HCT116 (cell line): Measurements from ENCODE around the gene GRAPL. TPM values are rescaled to one million over a fixed set of nuclear protein-coding genes. Genes with fewer than 3 reads are reported as not detected.
"Not testable (repeated sequence)": the region's sequence is repeated elsewhere in the genome, so short reads cannot be mapped to it uniquely, and the experiment has no call there.

Source experiments
- ATAC-seq: fragments of 200-7000 bp; cut with Tn5 transposase; 2 replicates; pipeline ENCODE4 v1.9.1; 2020; ENCODE audit warnings: mild to moderate bottlenecking, moderate library complexity
- BruUV-seq: library from RNA; stranded (reverse); fragments of 400-500 nt; replicated peaks from 2 replicates; lab custom pipeline; 2021; lab: Mats Ljungman, UMichigan
- CTCF ChIA-PET: fragments of 300-600 bp; sonication (Branson Sonifier 250); formaldehyde crosslinking; loops from one replicate; lab custom pipeline; 2021; ENCODE audit warnings: antibody characterized with exemption; lab: Charles Lee
- POLR2A ChIA-PET: fragments of 300-600, 350-600 bp; sonication (Branson Sonifier 250); formaldehyde crosslinking; loops from one replicate; lab custom pipeline; 2021; ENCODE audit warnings: antibody characterized with exemption; lab: Charles Lee
- RAD21 ChIA-PET, 2 experiments: fragments of 300-600 bp; sonication (Branson Sonifier 250); formaldehyde crosslinking; loops; one replicate each; lab custom pipeline; 2023; ENCODE audit warnings: low total read pairs in 2 of 2; ENCODE audit not compliant: uncharacterized antibody in 2 of 2, unreplicated experiment in 2 of 2, low non-redundant PET in 1 of 2; lab: Charles Lee
- DNase-seq: peaks from one replicate; pipeline ENCODE4 v3.0.0-alpha.2; 2010; ENCODE audit warnings: low read depth, low spot score
- H2AFZ ChIP-seq: fragments of 200-600 bp; shearing (Covaris generic), sonication (generic); 2 replicates; pipeline ENCODE4 v1.6.1; 2017; ENCODE audit warnings: low read depth, mixed run types, mixed read lengths, antibody characterized with exemption, low read length; ENCODE audit not compliant: poor library complexity, severe bottlenecking
- H3K27ac ChIP-seq: 2 replicates; pipeline ENCODE4 v1.5.1; 2012; ENCODE audit warnings: low read depth, low read length
- H3K27me3 ChIP-seq: fragments of 200-600 bp; sonication (generic); 2 replicates; pipeline ENCODE4 v1.6.1; 2016; ENCODE audit warnings: mixed run types, low read length, mixed read lengths; ENCODE audit not compliant: insufficient read depth
- H3K36me3 ChIP-seq, 2 experiments: fragments of 200-500 bp in 1 of 2; fragments of 200-600 bp in 1 of 2; sonication (Bioruptor generic) in 1 of 2; sonication (generic) in 1 of 2; 2 replicates each; pipeline versions ENCODE4 v1.5.1 to v1.6.1; 2014 to 2016; ENCODE audit warnings: low read length in 2 of 2, inconsistent platforms in 1 of 2, mixed read lengths in 1 of 2, mixed run types in 1 of 2; ENCODE audit not compliant: insufficient read depth in 2 of 2, control insufficient read depth in 1 of 2
- H3K4me1 ChIP-seq, 2 experiments: fragments of 200-600 bp in 1 of 2; sonication (generic) in 1 of 2; 2 replicates each; pipeline versions ENCODE4 v1.5.1 to v1.6.1; 2012 to 2017; ENCODE audit warnings: low read length in 2 of 2, inconsistent platforms in 1 of 2, mild to moderate bottlenecking in 1 of 2, mixed read lengths in 1 of 2, mixed run types in 1 of 2, moderate library complexity in 1 of 2; ENCODE audit not compliant: insufficient read depth in 2 of 2, control insufficient read depth in 1 of 2
- H3K4me2 ChIP-seq: fragments of 200-600 bp; sonication (generic); 2 replicates; pipeline ENCODE4 v1.6.1; 2017; ENCODE audit warnings: mixed run types, low read length, mixed read lengths
- H3K4me3 ChIP-seq, 2 experiments: fragments of 200-600 bp in 1 of 2; sonication (generic) in 1 of 2; replicated peaks in 1 of 2; 2 replicates each; pipeline ENCODE4 v1.5.1; 2011 to 2016; ENCODE audit warnings: low read length in 2 of 2, control low read depth in 1 of 2, low read depth in 1 of 2, mild to moderate bottlenecking in 1 of 2, mixed read lengths in 1 of 2, mixed run types in 1 of 2
- H3K79me2 ChIP-seq: fragments of 200-600 bp; sonication (generic); 2 replicates; pipeline ENCODE4 v1.6.1; 2017; ENCODE audit warnings: mild to moderate bottlenecking, mixed run types, low read length, moderate library complexity, mixed read lengths; ENCODE audit not compliant: insufficient read depth
- H3K9ac ChIP-seq: fragments of 200-600 bp; sonication (generic); 2 replicates; pipeline ENCODE4 v1.6.1; 2016; ENCODE audit warnings: low read length, mixed read lengths
- H3K9me2 ChIP-seq: fragments of 200-600 bp; sonication (generic), shearing (Covaris generic); 2 replicates; pipeline ENCODE4 v1.6.1; 2017; ENCODE audit warnings: mixed run types, mild to moderate bottlenecking, moderate library complexity; ENCODE audit not compliant: insufficient read depth
- H3K9me3 ChIP-seq, 2 experiments: fragments of 200-500 bp in 1 of 2; fragments of 200-600 bp in 1 of 2; sonication (Bioruptor generic) in 1 of 2; sonication (generic) in 1 of 2; 2 replicates each; pipeline ENCODE4 v1.6.1; 2014 to 2017; ENCODE audit warnings: low read length in 2 of 2, mixed read lengths in 2 of 2, inconsistent platforms in 1 of 2, low read depth in 1 of 2, mild to moderate bottlenecking in 1 of 2, mixed run types in 1 of 2, moderate library complexity in 1 of 2; ENCODE audit not compliant: control insufficient read depth in 1 of 2, insufficient read depth in 1 of 2
- H4K20me1 ChIP-seq: fragments of 200-600 bp; sonication (generic), shearing (Covaris generic); 2 replicates; pipeline ENCODE4 v1.6.1; 2017; ENCODE audit warnings: mixed run types, mild to moderate bottlenecking, moderate library complexity; ENCODE audit not compliant: insufficient read depth
- intact Hi-C: fragments of 100-400 bp; cut with micrococcal nuclease; formaldehyde crosslinking; loops from 2 replicates; pipeline ENCODE4 v1.10.0; 2022
- total RNA-seq: library from RNA; stranded (reverse); gene quantifications from one replicate; pipeline ENCODE4 v1.2.1, GENCODE V29; 2021; ENCODE audit not compliant: unreplicated experiment

Gene GRAPL
- total RNA-seq, 1 experiment from 2014 or later = 0.44 TPM

DNA sequence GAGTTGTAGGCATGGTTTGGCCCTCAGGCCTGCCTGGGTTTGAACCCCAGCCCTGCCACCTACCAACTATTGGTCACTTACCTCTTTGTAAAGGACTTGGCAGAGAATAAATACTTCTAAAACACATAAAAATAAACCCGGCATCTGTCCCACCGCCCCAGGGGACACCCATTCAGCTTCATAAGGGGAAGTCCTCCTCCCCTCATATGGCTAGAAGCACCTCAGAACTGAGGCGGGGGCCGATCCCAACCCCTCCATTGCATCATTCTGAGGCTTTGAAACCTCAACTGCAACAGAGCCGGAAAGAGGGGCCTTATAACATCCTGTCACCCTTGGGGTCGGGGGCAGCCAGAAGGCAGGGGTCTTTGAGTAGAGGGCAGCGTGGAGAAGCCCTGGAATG, 2.1 kb upstream of the GRAPL start:
- H3K27me3 ChIP-seq, BruUV-seq, H3K4me2 ChIP-seq, H3K79me2 ChIP-seq, H3K36me3 ChIP-seq, H4K20me1 ChIP-seq, H3K9me3 ChIP-seq, H3K9me2 ChIP-seq, H3K9ac ChIP-seq, H3K27ac ChIP-seq, CTCF ChIA-PET, ATAC-seq, intact Hi-C loops, POLR2A ChIA-PET, RAD21 ChIA-PET, H3K4me1 ChIP-seq, H2AFZ ChIP-seq, DNase-seq, H3K4me3 ChIP-seq: not testable (repeated sequence)

DNA sequence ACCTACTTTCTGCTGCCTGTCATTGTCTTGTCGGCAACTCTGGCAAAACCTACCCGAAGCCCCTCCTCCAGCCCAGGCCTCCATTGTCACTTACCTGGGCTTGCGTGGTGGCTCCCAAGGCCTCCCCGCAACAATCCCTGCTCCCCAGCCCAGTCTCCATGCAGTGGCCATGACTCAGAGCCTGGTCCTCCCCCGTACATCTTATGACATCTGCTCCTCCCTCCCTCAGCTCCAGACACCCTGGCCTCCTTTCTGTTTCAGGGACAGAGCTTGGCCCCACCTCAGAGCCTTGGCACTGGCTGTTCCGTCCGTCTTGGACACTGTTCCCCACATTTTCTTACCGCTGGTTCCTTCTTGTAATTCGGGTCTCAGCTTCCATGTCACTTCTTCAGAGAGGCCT, 2.1 kb downstream of the GRAPL start:
- H4K20me1 ChIP-seq, H3K9me3 ChIP-seq, H3K4me1 ChIP-seq, H3K9ac ChIP-seq, H3K27ac ChIP-seq, intact Hi-C loops, POLR2A ChIA-PET, H3K9me2 ChIP-seq, H3K27me3 ChIP-seq, H3K4me3 ChIP-seq, DNase-seq, H2AFZ ChIP-seq, CTCF ChIA-PET, RAD21 ChIA-PET, BruUV-seq, H3K4me2 ChIP-seq, H3K79me2 ChIP-seq, H3K36me3 ChIP-seq: not testable (repeated sequence)
- ATAC-seq = 0 out of 2 replicates have a peak, but pooled peaks have one; percentile 31

DNA sequence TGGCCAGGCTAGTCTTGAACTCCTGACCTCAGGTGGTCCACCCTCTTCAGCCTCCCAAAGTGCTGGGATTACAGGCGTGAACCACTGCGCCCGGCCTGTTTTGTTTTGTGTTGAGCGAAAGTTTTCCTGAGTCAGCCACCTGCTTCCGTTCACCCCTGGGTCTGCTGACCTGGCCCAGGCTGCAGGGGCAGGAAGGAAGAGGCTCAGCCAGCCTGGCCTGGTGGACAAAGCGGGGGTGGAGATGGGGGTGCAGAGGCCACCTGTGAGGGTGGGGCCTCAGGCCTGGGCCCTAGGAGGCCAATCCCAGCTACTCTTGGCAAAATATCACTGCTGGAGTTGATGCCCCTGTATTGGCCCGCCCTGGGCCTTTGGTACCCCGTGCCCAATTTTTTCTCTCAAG, 3.7 kb downstream of the GRAPL start:
- H3K27me3 ChIP-seq, H2AFZ ChIP-seq, ATAC-seq, POLR2A ChIA-PET, H3K9me3 ChIP-seq, H3K4me1 ChIP-seq, intact Hi-C loops, RAD21 ChIA-PET, BruUV-seq, H4K20me1 ChIP-seq, H3K27ac ChIP-seq, CTCF ChIA-PET, H3K9ac ChIP-seq, H3K36me3 ChIP-seq, H3K9me2 ChIP-seq, H3K4me2 ChIP-seq, DNase-seq, H3K4me3 ChIP-seq, H3K79me2 ChIP-seq: not testable (repeated sequence)

DNA sequence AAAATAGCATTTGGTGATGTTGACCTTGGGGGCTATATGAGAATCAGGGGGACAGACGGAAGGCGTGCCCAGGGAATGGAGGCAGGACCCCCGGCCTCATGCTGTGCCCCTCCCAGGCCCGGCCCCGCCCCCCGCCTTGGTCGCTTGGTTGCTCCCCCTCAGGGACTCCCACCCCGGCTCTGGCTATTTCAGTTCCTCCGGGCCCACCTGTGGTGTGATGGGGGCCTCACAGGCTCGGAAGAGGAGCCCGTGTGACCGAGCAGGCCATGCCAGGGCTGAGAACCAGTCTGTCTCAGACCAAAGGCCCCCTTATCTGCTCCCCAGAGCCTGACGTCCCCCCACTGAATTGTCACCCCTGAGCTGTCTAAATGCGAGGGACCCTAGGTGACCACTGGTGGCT, 4.4 kb downstream of the GRAPL start:
- H3K27me3 ChIP-seq, intact Hi-C loops, H3K36me3 ChIP-seq, H3K9ac ChIP-seq, DNase-seq, H2AFZ ChIP-seq, BruUV-seq, H3K27ac ChIP-seq, CTCF ChIA-PET, H3K4me3 ChIP-seq, RAD21 ChIA-PET, H3K4me2 ChIP-seq, ATAC-seq, H3K9me2 ChIP-seq, POLR2A ChIA-PET, H4K20me1 ChIP-seq, H3K79me2 ChIP-seq, H3K9me3 ChIP-seq, H3K4me1 ChIP-seq: not testable (repeated sequence)

DNA sequence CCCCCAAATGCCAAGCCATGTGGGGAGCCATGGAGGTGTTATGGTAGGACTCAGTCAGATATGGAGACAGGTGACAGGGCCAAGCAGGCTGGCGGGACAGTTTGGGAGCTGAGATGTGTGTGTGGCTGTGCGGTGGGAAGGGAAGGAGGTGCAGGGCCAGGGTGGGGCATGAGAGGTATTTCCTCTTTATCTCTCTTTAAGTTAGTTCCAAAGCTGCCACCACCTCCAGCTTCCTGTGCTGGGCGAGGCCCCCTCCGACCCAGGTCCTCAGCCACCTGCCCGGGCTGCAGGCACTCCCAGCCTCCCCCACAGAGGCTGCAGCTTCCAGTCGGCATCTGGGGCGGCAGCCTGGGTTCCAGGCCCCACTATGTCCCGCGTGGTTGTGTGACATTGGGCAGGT, 6.4 kb downstream of the GRAPL start:
- H3K9ac ChIP-seq, DNase-seq: not testable (repeated sequence)

More for the DNA sequence above, 6.4 kb downstream of the GRAPL start:
- H3K27me3 ChIP-seq, H3K4me3 ChIP-seq, H3K9me2 ChIP-seq, BruUV-seq, H3K9me3 ChIP-seq, RAD21 ChIA-PET, H3K27ac ChIP-seq, H4K20me1 ChIP-seq, ATAC-seq, H2AFZ ChIP-seq, H3K36me3 ChIP-seq, H3K79me2 ChIP-seq, POLR2A ChIA-PET, H3K4me2 ChIP-seq, H3K4me1 ChIP-seq, CTCF ChIA-PET, intact Hi-C loops: not testable (repeated sequence)
